Sigmoid colon (tissue), 4 donors: ENCODE measurements around the gene C12orf60.

Source experiments
- EP300 ChIP-seq, 4 donors: sonication (generic); formaldehyde crosslinking; IDR thresholded peaks; one replicate each; pipeline ENCODE4 v1.6.1; 2017; ENCODE audit warnings: antibody characterized with exemption in 4 of 4
- POLR2AphosphoS5 ChIP-seq, 4 donors: sonication (generic); formaldehyde crosslinking; IDR thresholded peaks; one replicate each; pipeline ENCODE4 v1.6.1; 2017; ENCODE audit warnings: antibody characterized with exemption in 4 of 4
- TF ChIP-seq, protein P1 (sequence below), 4 experiments: fragments of 450-650 bp in 3 of 4; fragments of 200-600 bp in 1 of 4; IDR thresholded peaks; one replicate each; pipeline ENCODE4 v1.5.1; 2016 to 2019; ENCODE audit warnings: antibody characterized with exemption in 4 of 4, mild to moderate bottlenecking in 3 of 4, moderate library complexity in 2 of 4

DNA sequence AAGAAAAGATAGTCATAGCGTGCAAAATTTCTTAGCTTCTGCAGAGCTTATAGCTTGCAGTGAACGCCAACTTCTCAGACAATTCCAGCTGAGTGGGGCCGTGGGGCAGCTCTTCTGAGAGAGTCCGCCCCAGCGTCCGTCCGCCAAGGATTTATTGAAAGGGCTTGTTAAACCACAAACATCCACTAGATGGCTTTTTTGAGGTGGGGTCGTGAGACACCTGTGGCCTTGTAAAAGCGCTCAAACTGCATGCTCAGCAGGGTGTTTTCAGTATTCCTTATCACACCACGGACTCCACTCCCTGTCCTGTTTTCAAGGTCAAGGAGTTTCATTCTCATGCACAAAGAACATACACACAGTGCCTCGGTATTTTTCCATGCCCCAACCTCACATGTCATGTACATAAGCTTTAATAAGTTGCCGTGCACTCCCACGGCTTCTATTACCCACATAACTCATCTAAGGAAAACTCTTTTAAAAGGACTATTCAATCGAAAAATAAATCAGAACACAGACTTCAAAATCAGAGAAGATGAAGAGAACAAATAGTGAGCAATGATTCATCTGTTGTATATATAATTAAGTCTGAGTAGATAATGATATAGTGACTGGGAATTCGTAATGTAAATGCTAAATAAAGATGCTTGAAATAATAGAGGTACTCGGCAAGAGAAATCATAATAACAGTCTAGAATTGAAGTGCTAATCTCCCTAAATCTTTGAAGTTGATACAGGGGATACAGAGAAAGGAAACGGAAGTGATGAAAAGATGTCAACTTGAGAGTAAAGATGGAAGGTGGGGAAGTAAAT, 46.9 kb upstream of the C12orf60 start:
- TF ChIP-seq, protein P1, sequence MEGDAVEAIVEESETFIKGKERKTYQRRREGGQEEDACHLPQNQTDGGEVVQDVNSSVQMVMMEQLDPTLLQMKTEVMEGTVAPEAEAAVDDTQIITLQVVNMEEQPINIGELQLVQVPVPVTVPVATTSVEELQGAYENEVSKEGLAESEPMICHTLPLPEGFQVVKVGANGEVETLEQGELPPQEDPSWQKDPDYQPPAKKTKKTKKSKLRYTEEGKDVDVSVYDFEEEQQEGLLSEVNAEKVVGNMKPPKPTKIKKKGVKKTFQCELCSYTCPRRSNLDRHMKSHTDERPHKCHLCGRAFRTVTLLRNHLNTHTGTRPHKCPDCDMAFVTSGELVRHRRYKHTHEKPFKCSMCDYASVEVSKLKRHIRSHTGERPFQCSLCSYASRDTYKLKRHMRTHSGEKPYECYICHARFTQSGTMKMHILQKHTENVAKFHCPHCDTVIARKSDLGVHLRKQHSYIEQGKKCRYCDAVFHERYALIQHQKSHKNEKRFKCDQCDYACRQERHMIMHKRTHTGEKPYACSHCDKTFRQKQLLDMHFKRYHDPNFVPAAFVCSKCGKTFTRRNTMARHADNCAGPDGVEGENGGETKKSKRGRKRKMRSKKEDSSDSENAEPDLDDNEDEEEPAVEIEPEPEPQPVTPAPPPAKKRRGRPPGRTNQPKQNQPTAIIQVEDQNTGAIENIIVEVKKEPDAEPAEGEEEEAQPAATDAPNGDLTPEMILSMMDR (IDR thresholded peaks at IDR 0.05): peak in 1 of 4 experiments; percentile 24
- no peak for TF ChIP-seq EP300 (IDR thresholded peaks at IDR 0.05)
- no peak for TF ChIP-seq POLR2AphosphoS5 (IDR thresholded peaks at IDR 0.05)
